Sigmoid colon (tissue), 4 donors: ENCODE data around the gene ADGRE2.

Experiments
- CTCF ChIP-seq, 4 experiments: fragments of 450-650 bp in 3 of 4; fragments of 200-600 bp in 1 of 4; IDR thresholded peaks; one replicate each; pipeline ENCODE4 v1.5.1; 2016 to 2019; ENCODE audit warnings: antibody characterized with exemption in 4 of 4, mild to moderate bottlenecking in 3 of 4, moderate library complexity in 2 of 4
- POLR2AphosphoS5 ChIP-seq, 4 donors: sonication (generic); formaldehyde crosslinking; IDR thresholded peaks; one replicate each; pipeline ENCODE4 v1.6.1; 2017; ENCODE audit warnings: antibody characterized with exemption in 4 of 4

- no peak for TF ChIP-seq CTCF (IDR thresholded peaks at IDR 0.05)
- TF ChIP-seq POLR2AphosphoS5 (IDR thresholded peaks at IDR 0.05), result no peak
Measured at GRCh38 chr19:14746886-14747285, 31.5 kb downstream of the ADGRE2 start.
